Measurements from ENCODE around the gene PCGF2. TPM values are rescaled to one million over a fixed set of nuclear protein-coding genes. Genes with fewer than 3 reads are reported as not detected.

Gene PCGF2
- total and polyA plus RNA-seq, 9 of the 15 experiments (the other 6 are each of a cell fraction or from before 2014, with no cell fraction given): 1.3 to 33.4 (median 7.0) TPM

DNA sequence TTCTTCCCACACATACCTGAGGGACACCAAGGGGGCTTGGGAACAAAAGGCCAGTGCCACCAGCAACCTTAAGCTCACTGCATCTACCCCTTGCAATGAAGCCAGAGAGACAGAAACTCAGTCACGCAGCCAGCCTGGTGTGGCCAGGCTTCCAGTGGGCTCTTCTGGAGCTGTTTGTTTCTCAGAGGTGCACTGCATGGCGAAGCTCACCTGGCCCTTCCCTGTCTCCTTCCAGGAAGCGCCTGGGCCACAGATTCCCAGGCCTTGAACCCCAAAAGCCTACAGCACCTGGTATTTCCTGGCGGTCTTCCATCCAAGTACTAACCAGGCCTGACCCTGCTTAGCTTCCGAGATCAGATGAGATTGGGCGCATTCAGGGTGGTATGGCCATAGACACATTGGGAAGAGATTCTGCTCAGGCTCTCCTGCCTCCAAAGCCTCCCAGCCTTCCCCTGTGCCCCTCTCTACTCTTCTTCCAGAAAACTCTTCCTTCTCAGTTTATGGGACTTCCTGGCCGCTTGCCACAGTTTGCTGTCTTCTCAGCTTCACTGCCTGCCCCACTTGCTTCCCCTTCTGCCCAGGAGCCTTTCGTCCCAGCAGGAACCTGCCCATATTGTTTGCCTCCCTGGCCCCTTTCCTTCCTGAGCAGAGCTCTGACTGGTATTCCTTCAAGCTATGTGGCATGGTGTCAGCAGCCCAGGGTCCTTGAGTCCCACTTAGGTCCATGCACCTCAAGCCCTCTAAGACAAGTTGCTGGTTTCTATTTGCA lies 16.4 kb downstream of the PCGF2 start:
- no peak for FAIRE-seq
- in situ Hi-C loops (cut with MboI) (loop anchor here (5.0 kb wide), 1 partner anchor 54 kb away; no protein-coding TSS in a partner anchor), intact Hi-C loops (cut with micrococcal nuclease) (no loop called here)
- Histone ChIP-seq H3K9ac (ENCODE audit: insufficient read depth in 1 of 2, low read depth in 2 of 2, low read length in 2 of 2) (peak overlapping the region; percentile 65 to 96), H2AFZ (ENCODE audit: low read depth, low read length) (no peak overlapping the region), H3K36me3 (ENCODE audit: control insufficient read depth, insufficient read depth, low read length) (peaks cover 49% of the 10 kb centered on the region; the same call in 2 of the 3 replicates), H3K27me3 (ENCODE audit: control insufficient read depth in 2 of 2, insufficient read depth in 2 of 2, low read length in 2 of 2) (no peaks in the 10 kb centered on the region), H4K20me1 (replicated peaks; ENCODE audit: control insufficient read depth, insufficient read depth, low read length) (0 out of 2 replicates have a peak, but pooled peaks cover 3% of the 10 kb centered on the region), H3K4me2 (ENCODE audit: insufficient read depth, low read length) (peak overlapping the region; percentile 88), H3K79me2 (ENCODE audit: control insufficient read depth, insufficient read depth, low read length) (peaks cover 24% of the 10 kb centered on the region), H3K4me1 (replicated peaks in 1 of 2; ENCODE audit: control insufficient read depth in 2 of 2, insufficient read depth in 2 of 2, low read length in 2 of 2) (peaks cover 43 to 76% of the 10 kb centered on the region in 2 experiments), H3K4me3 (peak overlapping the region; percentile 55; the same call in 1 of the 2 replicates), H3K9me1 (ENCODE audit: control insufficient read depth, insufficient read depth, low read length) (peaks cover 3% of the 10 kb centered on the region), H3K9me3 (replicated peaks; ENCODE audit: control insufficient read depth, insufficient read depth, low read depth, low read length) (no peaks in the 10 kb centered on the region), H3K27ac (ENCODE audit: extremely low read depth, low read depth, low read length) (peak overlapping the region; percentile 49; the same call in 1 of the 3 replicates)
- ATAC-seq: no peak
- 75% methylated on average over 8 of the region's 8 CpGs for WGBS (ENCODE audit: insufficient coverage, low coverage, missing lambda C conversion rate)
- CTCF ChIA-PET (ENCODE audit: low intra/inter-chr PET ratio): interaction anchor here (1.1 kb wide), 1 partner anchor 55 kb away, joined by 3 read pairs; no protein-coding TSS in a partner anchor
- POLR2A ChIA-PET: interaction anchor here (0.6 to 1.8 kb wide), 13 partner anchors 11 to 297 kb away, joined by 3 to 6 read pairs (median 3); partner anchors contain the start of gene MLLT6
- no TSS peak for BruUV-seq (replicated peaks)
- TF ChIP-seq ZNF551 (CRISPR knock-in tag; IDR thresholded peaks at IDR 0.05) (no peak), NFIC (IDR thresholded peaks at IDR 0.05) (peak; percentile 44; the same call in 1 of the 2 replicates), YY1 (IDR thresholded peaks at IDR 0.05; ENCODE audit: borderline replicate concordance in 1 of 3, control insufficient read depth in 1 of 3, extremely low read depth in 1 of 3, insufficient read depth in 3 of 3, insufficient read length in 1 of 3, insufficient replicate concordance in 2 of 3, low read depth in 1 of 3, low read length in 2 of 3) (no peak), NFE2L1 (tag; IDR thresholded peaks at IDR 0.05; ENCODE audit: borderline replicate concordance, low read depth) (no peak)
- TF ChIP-seq, protein P1, sequence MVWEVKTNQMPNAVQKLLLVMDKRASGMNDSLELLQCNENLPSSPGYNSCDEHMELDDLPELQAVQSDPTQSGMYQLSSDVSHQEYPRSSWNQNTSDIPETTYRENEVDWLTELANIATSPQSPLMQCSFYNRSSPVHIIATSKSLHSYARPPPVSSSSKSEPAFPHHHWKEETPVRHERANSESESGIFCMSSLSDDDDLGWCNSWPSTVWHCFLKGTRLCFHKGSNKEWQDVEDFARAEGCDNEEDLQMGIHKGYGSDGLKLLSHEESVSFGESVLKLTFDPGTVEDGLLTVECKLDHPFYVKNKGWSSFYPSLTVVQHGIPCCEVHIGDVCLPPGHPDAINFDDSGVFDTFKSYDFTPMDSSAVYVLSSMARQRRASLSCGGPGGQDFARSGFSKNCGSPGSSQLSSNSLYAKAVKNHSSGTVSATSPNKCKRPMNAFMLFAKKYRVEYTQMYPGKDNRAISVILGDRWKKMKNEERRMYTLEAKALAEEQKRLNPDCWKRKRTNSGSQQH (CRISPR knock-in tag; IDR thresholded peaks at IDR 0.05): no peak
- no peak for DNase-seq (ENCODE audit: extremely low read depth in 1 of 4, low spot score in 3 of 4)

Data from K562 (cell line).